ENCODE measurements around the gene U2AF2.

The U2AF2 gene

GRCh38 chr19:55690109-55690768, 35.4 kb downstream of the U2AF2 start:
- no peak for DNase-seq (ENCODE audit: low read depth)

- DNase-seq (ENCODE audit: low read depth): no peak
Observed at GRCh38 chr19:55690769-55691545, 36.1 kb downstream of the U2AF2 start.

- no peak for DNase-seq (ENCODE audit: low read depth)
Observed at GRCh38 chr19:55691561-55692481, 37.0 kb downstream of the U2AF2 start.

GRCh38 chr19:55692681-55693081, 37.8 kb downstream of the U2AF2 start:
- no peak for DNase-seq (ENCODE audit: low read depth)

GRCh38 chr19:55693336-55693974, 38.6 kb downstream of the U2AF2 start:
- DNase-seq (ENCODE audit: low read depth): no peak

GRCh38 chr19:55694241-55694655, 39.4 kb downstream of the U2AF2 start:
- DNase-seq (ENCODE audit: low read depth): no peak

GRCh38 chr19:55694656-55695491, 40.0 kb downstream of the U2AF2 start:
- no peak for DNase-seq (ENCODE audit: low read depth)

GRCh38 chr19:55695511-55696290, 40.9 kb downstream of the U2AF2 start:
- DNase-seq (ENCODE audit: low read depth): no peak

- no peak for DNase-seq (ENCODE audit: low read depth)
Observed at GRCh38 chr19:55696301-55697068, 41.6 kb downstream of the U2AF2 start.

- no peak for DNase-seq (ENCODE audit: low read depth)
Observed at GRCh38 chr19:55697069-55697440, 42.2 kb downstream of the U2AF2 start.

- no peak for DNase-seq (ENCODE audit: low read depth)
Observed at GRCh38 chr19:55697698-55698097, 42.9 kb downstream of the U2AF2 start.

- no peak for DNase-seq (ENCODE audit: low read depth)
Observed at GRCh38 chr19:55698256-55698655, 43.4 kb downstream of the U2AF2 start.

GRCh38 chr19:55699221-55699620, 44.4 kb downstream of the U2AF2 start:
- no peak for DNase-seq (ENCODE audit: low read depth)

- DNase-seq (ENCODE audit: low read depth): no peak
Observed at GRCh38 chr19:55700813-55701212, 46.0 kb downstream of the U2AF2 start.

- DNase-seq (ENCODE audit: low read depth): no peak
Observed at GRCh38 chr19:55702131-55702627, 47.3 kb downstream of the U2AF2 start.

- DNase-seq (ENCODE audit: low read depth): peak; percentile 28
Observed at GRCh38 chr19:55703790-55704215, 49.0 kb downstream of the U2AF2 start.

GRCh38 chr19:55704494-55705245, 49.8 kb downstream of the U2AF2 start:
- no peak for DNase-seq (ENCODE audit: low read depth)

- no peak for DNase-seq (ENCODE audit: low read depth)
Observed at GRCh38 chr19:55705972-55706371, 51.1 kb downstream of the U2AF2 start.

- DNase-seq (ENCODE audit: low read depth): no peak
Observed at GRCh38 chr19:55711719-55712118, 56.9 kb downstream of the U2AF2 start.

Measured in ELR (cell line).